Duodenal mucosa (tissue), 2 donors: ENCODE results near the gene UBE2V1.
A peak's percentile ranks its signal among the peaks of the same experiment; 100 is the strongest.
"Not testable (repeated sequence)": the region's sequence is repeated elsewhere in the genome, so short reads cannot be mapped to it uniquely, and the experiment has no call there.

Experiments
- H3K27ac ChIP-seq: one replicate; pipeline ENCODE4 v1.7.0; 2013; ENCODE audit warnings: low read depth, low read length
- H3K27me3 ChIP-seq, 2 donors: one replicate each; pipeline ENCODE4 v1.7.0; 2013; ENCODE audit warnings: low read length in 2 of 2, control low read depth in 1 of 2; ENCODE audit not compliant: insufficient read depth in 2 of 2, control insufficient read depth in 1 of 2
- H3K36me3 ChIP-seq, 2 donors: one replicate each; pipeline ENCODE4 v1.7.0; 2013; ENCODE audit warnings: low read length in 2 of 2, control low read depth in 1 of 2; ENCODE audit not compliant: insufficient read depth in 2 of 2, control insufficient read depth in 1 of 2
- H3K4me1 ChIP-seq, 2 donors: one replicate each; pipeline ENCODE4 v1.7.0; 2013; ENCODE audit warnings: low read length in 2 of 2, control low read depth in 1 of 2; ENCODE audit not compliant: insufficient read depth in 2 of 2, control insufficient read depth in 1 of 2
- H3K4me3 ChIP-seq, 2 donors: one replicate each; pipeline ENCODE4 v1.7.0; 2013; ENCODE audit warnings: low read length in 2 of 2, low read depth in 1 of 2
- H3K9ac ChIP-seq, 2 donors: one replicate each; pipeline ENCODE4 v1.7.0; 2013; ENCODE audit warnings: low read length in 2 of 2, low read depth in 1 of 2
- H3K9me3 ChIP-seq, 2 donors: one replicate each; pipeline ENCODE4 v1.7.0; 2013; ENCODE audit warnings: low read length in 2 of 2, control low read depth in 1 of 2; ENCODE audit not compliant: control insufficient read depth in 1 of 2

Gene UBE2V1

DNA sequence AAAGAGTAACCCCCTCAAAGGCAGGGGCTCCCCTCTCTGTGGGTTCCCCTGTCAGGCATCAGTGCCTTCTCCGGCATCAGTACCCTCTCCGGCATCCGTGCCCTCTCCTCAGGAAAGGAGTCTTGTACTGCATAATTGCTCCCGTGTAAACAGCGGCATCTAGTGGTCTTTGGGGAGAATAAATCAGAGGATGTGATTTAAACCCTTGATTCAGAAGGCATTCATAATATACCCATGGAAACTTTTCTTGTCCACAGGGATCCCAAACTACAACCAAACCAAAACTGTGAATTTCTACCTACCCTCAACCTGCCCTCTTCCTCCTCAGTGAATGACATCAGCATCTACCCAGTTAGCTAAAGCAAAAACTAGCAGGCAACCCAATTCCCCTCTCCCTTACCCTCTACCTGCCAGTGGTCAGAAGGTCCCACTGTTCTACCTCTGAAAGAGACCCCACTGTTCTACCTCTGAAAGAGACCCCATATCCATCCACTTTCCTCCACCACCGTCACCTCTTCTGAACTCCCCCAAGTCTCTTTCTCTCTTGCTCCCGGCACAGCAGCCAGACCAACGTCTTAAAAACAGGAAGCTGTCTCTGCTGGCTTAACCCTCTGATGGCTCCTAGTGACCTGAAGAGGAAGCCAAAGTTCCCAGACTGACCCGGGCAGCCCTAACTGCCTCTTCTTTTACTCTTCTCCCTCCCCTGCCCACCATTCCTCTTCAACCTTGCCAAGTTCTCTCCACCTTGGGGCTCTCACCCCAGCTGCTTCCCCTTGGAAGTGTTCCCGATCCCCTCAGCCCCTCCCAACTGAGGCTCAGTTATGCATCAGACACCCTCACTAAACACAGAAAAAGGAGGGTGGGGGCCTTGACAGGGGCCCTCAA is 27.2 kb downstream of the UBE2V1 start:
- no peaks in the 10 kb centered on the region for H3K9me3 ChIP-seq
- H3K4me1 ChIP-seq: peaks cover 12% of the 10 kb centered on the region in 2 donors
- no peaks in the 10 kb centered on the region for H3K27me3 ChIP-seq
- H3K27ac ChIP-seq: no peak overlapping the region
- peak overlapping the region in 1 of 2 donors; percentile 18 for H3K4me3 ChIP-seq
- peaks cover 14 to 33% of the 10 kb centered on the region in 2 donors for H3K36me3 ChIP-seq
- peak overlapping the region; percentile 38 to 44 for H3K9ac ChIP-seq

DNA sequence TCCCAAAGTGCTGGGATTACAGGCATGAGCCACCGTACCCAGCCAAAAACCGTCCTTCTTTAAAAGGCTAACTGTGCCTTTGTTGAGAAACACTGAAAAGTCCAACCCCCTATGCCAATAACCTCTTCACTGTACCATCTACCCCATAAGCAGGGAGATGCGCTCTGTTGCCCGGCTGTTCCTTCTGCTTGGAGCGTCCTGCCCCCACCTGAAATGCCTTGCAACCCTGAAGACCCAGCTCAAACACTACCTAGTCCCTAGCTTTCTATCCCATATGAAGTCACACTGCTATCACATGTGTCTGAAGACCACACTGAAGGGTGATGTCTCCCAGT is 27.8 kb downstream of the UBE2V1 start:
- Histone ChIP-seq H3K36me3 (peaks cover 14 to 28% of the 10 kb centered on the region in 2 donors), H3K27me3 (no peaks in the 10 kb centered on the region), H3K4me1 (peaks cover 12% of the 10 kb centered on the region in 2 donors), H3K9ac (no peak overlapping the region), H3K9me3 (no peaks in the 10 kb centered on the region), H3K27ac (no peak overlapping the region), H3K4me3 (no peak overlapping the region)

DNA sequence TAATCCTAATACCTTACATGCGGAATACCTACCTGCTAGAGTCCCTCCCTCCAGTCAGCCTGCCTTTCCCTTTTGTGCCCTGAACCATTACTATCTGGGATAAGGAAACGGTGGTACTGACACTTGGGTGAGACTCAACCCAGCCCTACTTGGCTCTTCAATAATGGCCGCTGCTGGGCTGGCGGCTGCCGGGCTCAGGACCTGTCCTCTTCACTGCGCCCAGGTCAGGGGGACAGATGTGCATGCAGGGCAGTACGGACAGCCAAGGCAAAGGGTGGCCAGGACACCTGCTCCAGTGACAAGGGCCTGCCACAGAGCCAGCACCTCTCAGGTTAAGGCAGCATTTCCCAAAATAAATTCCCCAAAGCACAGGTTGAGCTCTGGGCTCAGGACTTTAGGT is 29.9 kb downstream of the UBE2V1 start:
- Histone ChIP-seq H3K4me1 (peaks cover 12% of the 10 kb centered on the region in 2 donors), H3K27me3 (no peaks in the 10 kb centered on the region), H3K9ac (no peak overlapping the region), H3K4me3 (no peak overlapping the region), H3K9me3 (no peaks in the 10 kb centered on the region), H3K36me3 (peaks cover 9 to 17% of the 10 kb centered on the region in 2 donors), H3K27ac (no peak overlapping the region)

DNA sequence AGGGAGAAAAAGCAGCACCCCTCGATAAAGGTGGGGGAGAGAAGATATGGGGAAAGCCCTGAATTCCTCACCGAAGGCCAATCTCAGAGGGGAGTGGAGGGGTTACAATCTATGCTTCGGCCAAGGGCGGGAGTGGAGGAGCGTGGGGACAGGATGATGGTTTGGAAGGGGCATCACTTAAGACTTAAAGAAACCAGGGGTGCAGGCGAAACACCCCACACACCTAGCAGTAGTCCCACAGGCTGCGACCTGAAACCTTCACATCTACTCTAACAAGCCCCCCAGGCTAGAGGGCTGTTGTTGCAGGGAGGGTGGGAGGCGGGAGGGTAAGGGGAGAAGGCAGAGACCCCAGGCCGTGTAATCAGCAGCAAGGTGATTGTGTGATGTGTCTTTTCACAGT is 30.9 kb downstream of the UBE2V1 start:
- H3K4me3 ChIP-seq, H3K27me3 ChIP-seq, H3K27ac ChIP-seq, H3K9me3 ChIP-seq, H3K9ac ChIP-seq: not testable (repeated sequence)
- H3K36me3 ChIP-seq: peaks cover 6 to 17% of the 10 kb centered on the region in 2 donors
- peaks cover 12% of the 10 kb centered on the region in 2 donors for H3K4me1 ChIP-seq

DNA sequence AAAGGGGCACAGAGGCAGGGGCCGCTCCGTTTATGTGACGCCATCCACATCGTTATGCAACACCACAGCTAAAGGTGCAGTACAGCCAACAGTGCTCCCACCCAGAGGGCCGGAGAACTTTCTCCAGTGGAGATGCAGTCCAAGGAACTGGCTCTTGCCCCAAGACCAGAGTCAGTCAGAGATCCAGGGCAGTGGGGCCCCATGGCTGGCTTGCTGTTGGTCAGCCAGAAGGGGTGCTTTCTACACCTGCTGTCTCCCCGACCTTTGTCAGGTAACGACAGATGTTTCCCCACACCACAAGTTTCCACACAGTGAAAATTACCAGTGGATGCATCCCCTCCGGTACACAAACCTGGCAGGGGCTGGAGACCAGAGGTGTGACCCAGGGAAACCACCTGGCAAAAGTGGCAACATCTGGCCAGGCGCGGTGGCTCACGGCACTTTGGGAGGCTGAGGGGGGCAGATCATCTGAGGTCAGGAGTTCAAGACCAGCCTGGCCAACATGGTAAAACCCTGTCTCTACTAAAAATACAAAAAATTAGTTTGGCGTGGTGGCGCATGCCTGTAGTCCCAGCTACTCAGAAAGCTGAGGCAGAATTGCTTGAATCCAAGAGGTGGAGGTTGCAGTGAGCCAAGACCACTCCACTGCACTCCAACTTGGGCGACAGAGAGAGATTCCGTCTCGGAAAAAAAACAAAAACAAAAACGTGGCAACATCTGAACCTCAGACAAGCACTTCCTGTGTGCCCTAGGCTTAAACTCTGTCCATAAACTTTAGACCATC is 34.9 kb downstream of the UBE2V1 start:
- no peaks in the 10 kb centered on the region for H3K9me3 ChIP-seq
- no peak overlapping the region for H3K4me3 ChIP-seq
- H3K4me1 ChIP-seq: peaks cover 4 to 6% of the 10 kb centered on the region in 2 donors
- no peak overlapping the region for H3K9ac ChIP-seq
- H3K36me3 ChIP-seq: peaks cover 1 to 10% of the 10 kb centered on the region in 2 donors
- H3K27me3 ChIP-seq: no peaks in the 10 kb centered on the region
- H3K27ac ChIP-seq: no peak overlapping the region

DNA sequence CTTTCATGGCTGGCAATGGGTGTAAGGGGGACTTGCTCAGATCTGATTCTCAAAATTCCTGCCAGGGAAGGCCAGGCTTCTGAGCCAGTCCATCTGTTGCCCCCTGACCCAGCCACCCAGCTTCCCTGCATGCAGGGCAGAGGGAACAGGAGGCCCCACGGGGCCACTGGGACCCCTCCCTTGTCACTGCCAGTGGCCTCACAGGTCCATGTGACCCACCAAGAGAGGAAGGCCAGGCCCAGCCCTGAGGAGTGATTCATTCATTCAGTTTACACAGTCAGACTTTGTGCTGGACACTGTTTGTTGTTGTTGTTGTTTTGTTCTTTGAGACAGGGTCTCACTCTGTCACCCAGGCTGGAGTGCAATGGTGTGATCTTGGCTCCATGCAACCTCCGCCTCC is 39.5 kb downstream of the UBE2V1 start:
- Histone ChIP-seq H3K9ac (no peak overlapping the region), H3K27ac (no peak overlapping the region), H3K27me3 (no peaks in the 10 kb centered on the region), H3K4me3 (no peak overlapping the region), H3K4me1 (peaks cover 8 to 14% of the 10 kb centered on the region in 2 donors), H3K9me3 (no peaks in the 10 kb centered on the region), H3K36me3 (no peaks in the 10 kb centered on the region)

DNA sequence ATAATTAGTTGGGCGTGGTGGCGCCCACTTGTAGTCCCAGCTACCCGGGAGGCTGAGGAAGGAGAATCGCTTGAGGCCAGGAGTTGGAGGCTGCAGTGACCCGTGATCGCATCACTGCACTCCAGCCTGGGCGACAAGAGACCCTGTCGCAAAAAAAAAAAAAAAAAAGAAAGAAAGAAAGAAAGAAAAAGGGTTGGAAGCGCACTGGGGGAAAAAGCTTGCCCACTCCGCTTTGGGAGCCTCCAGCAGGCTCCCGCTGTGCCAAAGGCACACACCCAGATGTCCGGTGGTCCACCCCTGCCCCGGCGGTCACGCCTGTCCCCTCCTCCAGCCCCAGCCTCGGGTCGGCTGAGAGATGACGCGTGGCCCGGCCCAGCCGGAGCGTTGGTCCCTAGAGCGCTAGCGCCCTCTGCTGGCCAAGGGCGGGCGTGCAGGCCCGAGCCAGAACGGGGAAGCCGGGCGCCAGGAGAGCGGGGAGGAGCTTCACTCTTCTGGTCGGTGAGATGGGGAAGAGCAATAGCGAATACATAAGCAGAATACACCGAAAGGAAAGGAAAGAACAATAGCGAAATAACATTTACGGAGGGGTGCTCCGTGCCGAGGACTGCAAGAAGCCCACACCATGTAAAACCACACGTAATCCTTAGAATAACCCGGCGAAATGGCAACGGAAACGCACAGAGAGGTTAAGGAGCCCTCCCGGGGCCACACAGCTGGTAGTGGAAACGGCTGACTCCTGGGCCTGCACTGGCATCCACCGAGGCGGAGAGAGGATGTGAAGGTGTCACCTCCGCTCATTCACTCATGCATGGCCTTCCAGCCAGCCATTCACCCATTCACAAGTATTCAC is 41.7 kb downstream of the UBE2V1 start:
- H3K27me3 ChIP-seq: no peaks in the 10 kb centered on the region
- peaks cover 3 to 8% of the 10 kb centered on the region in 2 donors for H3K4me1 ChIP-seq
- H3K27ac ChIP-seq: no peak overlapping the region
- peak overlapping the region; percentile 52 to 65 for H3K4me3 ChIP-seq
- H3K9ac ChIP-seq: peak overlapping the region in 1 of 2 donors; percentile 57
- no peaks in the 10 kb centered on the region for H3K9me3 ChIP-seq
- no peaks in the 10 kb centered on the region for H3K36me3 ChIP-seq

DNA sequence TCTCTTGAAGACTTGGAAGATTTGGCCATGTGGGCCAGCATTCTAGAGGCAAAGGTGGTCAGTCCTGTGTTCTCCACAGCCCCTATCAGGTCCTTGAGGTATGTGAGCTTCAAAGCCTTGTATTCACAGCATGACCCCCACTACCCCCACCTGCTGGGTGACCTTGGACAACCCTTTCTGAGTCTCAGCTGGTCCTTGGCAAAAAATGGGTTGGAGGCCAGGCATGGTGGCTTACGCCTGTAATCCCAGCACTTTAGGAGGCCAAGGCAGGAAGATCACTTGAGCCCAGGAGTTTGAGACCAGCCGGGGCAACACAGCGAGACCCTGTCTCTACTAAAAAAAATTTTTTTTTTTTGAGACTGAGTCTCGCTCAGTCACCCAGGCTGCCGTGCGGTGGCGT is 42.6 kb downstream of the UBE2V1 start:
- H3K4me1 ChIP-seq: peaks cover 3 to 8% of the 10 kb centered on the region in 2 donors
- H3K27me3 ChIP-seq: no peaks in the 10 kb centered on the region
- no peaks in the 10 kb centered on the region for H3K9me3 ChIP-seq
- no peak overlapping the region for H3K27ac ChIP-seq
- no peaks in the 10 kb centered on the region for H3K36me3 ChIP-seq
- H3K4me3 ChIP-seq: no peak overlapping the region
- H3K9ac ChIP-seq: no peak overlapping the region

DNA sequence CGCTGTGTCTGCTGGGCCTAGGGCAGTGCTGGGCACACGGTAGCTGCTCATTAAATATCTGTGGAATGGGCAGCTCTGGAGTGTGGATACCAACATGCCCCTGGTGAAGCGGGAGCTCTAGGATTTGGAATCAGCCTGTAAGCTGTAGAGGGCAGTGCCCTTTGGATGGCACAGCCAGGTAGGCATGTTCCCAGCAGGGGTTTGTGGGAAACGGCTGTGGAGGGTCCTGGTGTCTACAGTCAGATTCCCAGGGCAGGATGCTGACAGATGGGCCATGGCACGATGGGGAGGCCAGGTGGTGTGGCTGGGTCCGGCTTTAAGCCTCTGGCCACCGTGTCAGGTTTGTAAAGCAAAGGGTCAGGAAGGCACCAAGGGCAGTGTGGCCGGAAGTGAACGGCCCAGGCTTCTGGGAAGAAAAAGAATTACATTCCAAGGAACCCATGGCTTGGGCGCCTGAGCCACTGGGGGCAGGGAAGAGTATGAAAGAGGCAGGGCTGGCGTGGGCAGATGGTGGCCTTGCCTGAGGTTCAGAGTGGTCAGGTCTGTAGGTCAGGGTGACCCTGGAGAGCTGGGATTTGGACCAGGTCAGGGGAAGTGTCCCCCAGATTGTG is 44.8 kb downstream of the UBE2V1 start:
- Histone ChIP-seq H3K4me3 (no peak overlapping the region), H3K27ac (no peak overlapping the region), H3K27me3 (no peaks in the 10 kb centered on the region), H3K4me1 (peaks cover 3 to 8% of the 10 kb centered on the region in 2 donors), H3K36me3 (no peaks in the 10 kb centered on the region), H3K9me3 (no peaks in the 10 kb centered on the region), H3K9ac (no peak overlapping the region)
